H9 (cell line): ENCODE data around the gene ETV3L. TPM values are rescaled to one million over a fixed set of nuclear protein-coding genes. Genes with fewer than 3 reads are reported as not detected.

ENCODE experiments used
- DNase-seq: peaks from one replicate; pipeline ENCODE4 v3.0.0-alpha.2; 2017
- H2AFZ ChIP-seq: one replicate; pipeline ENCODE4 v1.6.1; 2013; ENCODE audit warnings: mild to moderate bottlenecking, low read length, control low read depth, moderate library complexity
- H2AK5ac ChIP-seq: 2 replicates; pipeline ENCODE4 v1.6.1; 2013; ENCODE audit warnings: low read length, control low read depth, mixed read lengths; ENCODE audit not compliant: insufficient read length
- H2BK120ac ChIP-seq: one replicate; pipeline ENCODE4 v1.6.1; 2013; ENCODE audit warnings: low read depth, mild to moderate bottlenecking, low read length, control low read depth, inconsistent platforms; ENCODE audit not compliant: poor library complexity, severe bottlenecking
- H2BK12ac ChIP-seq: 2 replicates; pipeline ENCODE4 v1.6.1; 2013; ENCODE audit warnings: low read length, control low read depth, mixed read lengths, low read depth; ENCODE audit not compliant: insufficient read length
- H2BK15ac ChIP-seq: 2 replicates; pipeline ENCODE4 v1.6.1; 2013; ENCODE audit warnings: low read depth, low read length, control low read depth
- H2BK20ac ChIP-seq: one replicate; pipeline ENCODE4 v1.6.1; 2013; ENCODE audit warnings: low read depth, mild to moderate bottlenecking, low read length, control low read depth, inconsistent platforms; ENCODE audit not compliant: poor library complexity, severe bottlenecking
- H2BK5ac ChIP-seq: 2 replicates; pipeline ENCODE4 v1.6.1; 2013; ENCODE audit warnings: low read length, control low read depth, mixed read lengths; ENCODE audit not compliant: insufficient read length
- H3K14ac ChIP-seq: 2 replicates; pipeline ENCODE4 v1.6.1; 2013; ENCODE audit warnings: low read length, control low read depth; ENCODE audit not compliant: insufficient read depth
- H3K18ac ChIP-seq: 2 replicates; pipeline ENCODE4 v1.6.1; 2013; ENCODE audit warnings: low read depth, mild to moderate bottlenecking, mixed read lengths, low read length, control low read depth; ENCODE audit not compliant: insufficient read length
- H3K23ac ChIP-seq: 2 replicates; pipeline ENCODE4 v1.6.1; 2013; ENCODE audit warnings: low read length, control low read depth, mixed read lengths, low read depth; ENCODE audit not compliant: insufficient read length
- H3K23me2 ChIP-seq: 2 replicates; pipeline ENCODE4 v1.6.1; 2013; ENCODE audit warnings: low read depth, mild to moderate bottlenecking, mixed read lengths, low read length, control low read depth; ENCODE audit not compliant: insufficient read length, poor library complexity, severe bottlenecking
- H3K27ac ChIP-seq: 2 replicates; pipeline ENCODE4 v1.5.1; 2013; ENCODE audit warnings: low read length, control low read depth, mixed read lengths, low read depth; ENCODE audit not compliant: insufficient read length
- H3K27me3 ChIP-seq: 2 replicates; pipeline ENCODE4 v1.6.1; 2013; ENCODE audit warnings: low read length, control low read depth, inconsistent platforms; ENCODE audit not compliant: insufficient read depth
- H3K4ac ChIP-seq: 2 replicates; pipeline ENCODE4 v1.6.1; 2013; ENCODE audit warnings: low read depth, mild to moderate bottlenecking, control low read depth, inconsistent platforms, low read length, moderate library complexity
- H3K4me1 ChIP-seq: 2 replicates; pipeline ENCODE4 v1.6.1; 2013; ENCODE audit warnings: low read length, control low read depth, inconsistent platforms; ENCODE audit not compliant: insufficient read depth
- H3K4me2 ChIP-seq: 2 replicates; pipeline ENCODE4 v1.6.1; 2013; ENCODE audit warnings: low read length, control low read depth, mixed read lengths; ENCODE audit not compliant: insufficient read length, insufficient read depth
- H3K56ac ChIP-seq: 2 replicates; pipeline ENCODE4 v1.6.1; 2013; ENCODE audit warnings: low read depth, mild to moderate bottlenecking, mixed read lengths, low read length, control low read depth; ENCODE audit not compliant: insufficient read length
- H3K79me1 ChIP-seq: 2 replicates; pipeline ENCODE4 v1.6.1; 2013; ENCODE audit warnings: low read depth, mild to moderate bottlenecking, moderate library complexity, low read length, control low read depth, inconsistent platforms; ENCODE audit not compliant: insufficient read depth, poor library complexity, severe bottlenecking
- H3K79me2 ChIP-seq: 2 replicates; pipeline ENCODE4 v1.6.1; 2013; ENCODE audit warnings: low read length, control low read depth, inconsistent platforms; ENCODE audit not compliant: insufficient read depth
- H3K9ac ChIP-seq: 2 replicates; pipeline ENCODE4 v1.6.1; 2013; ENCODE audit warnings: low read length, control low read depth, mixed read lengths; ENCODE audit not compliant: insufficient read length; ENCODE audit errors: extremely low read depth
- H3K9me3 ChIP-seq: one replicate; pipeline ENCODE4 v1.6.1; 2013; ENCODE audit warnings: low read depth, low read length, inconsistent platforms; ENCODE audit not compliant: control insufficient read depth
- H3T11ph ChIP-seq: one replicate; pipeline ENCODE4 v1.6.1; 2013; ENCODE audit warnings: mild to moderate bottlenecking, low read length, control low read depth, inconsistent platforms
- H4K20me1 ChIP-seq: one replicate; pipeline ENCODE4 v1.6.1; 2013; ENCODE audit not compliant: control insufficient read depth, insufficient read length, insufficient read depth
- H4K5ac ChIP-seq: 2 replicates; pipeline ENCODE4 v1.6.1; 2013; ENCODE audit warnings: low read depth, mild to moderate bottlenecking, mixed read lengths, low read length, control low read depth; ENCODE audit not compliant: insufficient read length
- H4K8ac ChIP-seq: replicated peaks from 2 replicates; pipeline ENCODE4 v1.6.1; 2013; ENCODE audit warnings: low read length, control low read depth, mixed read lengths, low read depth; ENCODE audit not compliant: insufficient read length
- H4K91ac ChIP-seq: 2 replicates; pipeline ENCODE4 v1.6.1; 2013; ENCODE audit warnings: low read depth, mild to moderate bottlenecking, moderate library complexity, mixed read lengths, low read length, control low read depth; ENCODE audit not compliant: insufficient read length
- H3K27ac Mint-ChIP-seq, 3 experiments: 2 replicates in 2 of 3; 3 replicates in 1 of 3; pipeline ENCODE4 v1.8.0; 2020 to 2021; ENCODE audit warnings: mixed read lengths in 3 of 3, mild to moderate bottlenecking in 1 of 3, moderate library complexity in 1 of 3
- H3K27me3 Mint-ChIP-seq: 2 replicates; pipeline ENCODE4 v1.8.0; 2021; ENCODE audit warnings: low read depth, mild to moderate bottlenecking, moderate library complexity, mixed read lengths
- H3K36me3 Mint-ChIP-seq, 3 experiments: 2 replicates in 2 of 3; 3 replicates in 1 of 3; pipeline ENCODE4 v1.8.0; 2020 to 2021; ENCODE audit warnings: low read depth in 3 of 3, mixed read lengths in 3 of 3; ENCODE audit not compliant: insufficient read depth in 1 of 3
- H3K4me1 Mint-ChIP-seq, 2 experiments: 2 replicates each; pipeline ENCODE4 v1.8.0; 2020; ENCODE audit warnings: mixed read lengths in 2 of 2
- H3K4me3 Mint-ChIP-seq, 2 experiments: 2 replicates in 1 of 2; 3 replicates in 1 of 2; pipeline ENCODE4 v1.8.0; 2020 to 2021; ENCODE audit warnings: mild to moderate bottlenecking in 2 of 2, mixed read lengths in 2 of 2, moderate library complexity in 1 of 2
- H3K9me3 Mint-ChIP-seq, 2 experiments: 2 replicates in 1 of 2; 3 replicates in 1 of 2; pipeline ENCODE4 v1.8.0; 2020; ENCODE audit warnings: mild to moderate bottlenecking in 2 of 2, mixed read lengths in 2 of 2, moderate library complexity in 1 of 2
- WGBS: extraction: QIAGEN DNeasy Blood & Tissue Kit; methylation state at CpG from one replicate; pipeline ENCODE4 v1.1.7; 2013; ENCODE audit warnings: missing lambda C conversion rate, low lambda C conversion rate, mixed read lengths; ENCODE audit not compliant: insufficient read length; ENCODE audit errors: extremely low coverage; 5-methylcytosine and 5-hydroxymethylcytosine counted together
- total RNA-seq: library from RNA; stranded (reverse); gene quantifications from 2 replicates; pipeline ENCODE4 v1.2.1, GENCODE V29; 2021
- TF ChIP-seq, protein P1 (sequence below): fragments of 200-600 bp; sonication (generic); conservative IDR thresholded peaks from 3 replicates; pipeline ENCODE4 v1.8.0; 2021; ENCODE audit warnings: antibody characterized with exemption, mild to moderate bottlenecking

The ETV3L gene
- total RNA-seq, 1 experiment from 2014 or later, result 0.96 TPM

DNA sequence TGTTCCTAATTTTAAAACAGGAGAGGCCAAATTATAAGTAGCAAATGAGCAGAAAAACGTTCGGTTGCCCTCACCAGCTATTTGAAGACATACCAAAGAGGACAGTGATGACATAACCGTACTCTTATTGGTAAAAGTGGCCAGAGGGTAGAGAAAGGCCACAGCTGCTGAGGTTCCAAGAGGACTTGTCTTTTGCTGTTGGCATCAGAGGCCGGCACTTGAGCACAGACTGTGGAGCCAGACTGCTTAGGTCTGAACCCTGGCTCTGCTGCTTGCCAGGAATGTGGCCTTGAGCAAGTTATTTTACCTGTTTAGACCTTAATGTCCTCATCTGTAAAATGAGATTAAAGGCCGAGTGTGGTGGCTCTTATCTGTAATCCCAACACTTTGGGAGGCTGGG lies 14.9 kb downstream of the ETV3L start:
- no peak for DNase-seq
- H2AK5ac ChIP-seq, result no peak overlapping the region
- no peaks in the 10 kb centered on the region for H3K27me3 ChIP-seq
- H3K14ac ChIP-seq, result no peak overlapping the region
- no peak overlapping the region for H3K27ac Mint-ChIP-seq
- TF ChIP-seq, protein P1, sequence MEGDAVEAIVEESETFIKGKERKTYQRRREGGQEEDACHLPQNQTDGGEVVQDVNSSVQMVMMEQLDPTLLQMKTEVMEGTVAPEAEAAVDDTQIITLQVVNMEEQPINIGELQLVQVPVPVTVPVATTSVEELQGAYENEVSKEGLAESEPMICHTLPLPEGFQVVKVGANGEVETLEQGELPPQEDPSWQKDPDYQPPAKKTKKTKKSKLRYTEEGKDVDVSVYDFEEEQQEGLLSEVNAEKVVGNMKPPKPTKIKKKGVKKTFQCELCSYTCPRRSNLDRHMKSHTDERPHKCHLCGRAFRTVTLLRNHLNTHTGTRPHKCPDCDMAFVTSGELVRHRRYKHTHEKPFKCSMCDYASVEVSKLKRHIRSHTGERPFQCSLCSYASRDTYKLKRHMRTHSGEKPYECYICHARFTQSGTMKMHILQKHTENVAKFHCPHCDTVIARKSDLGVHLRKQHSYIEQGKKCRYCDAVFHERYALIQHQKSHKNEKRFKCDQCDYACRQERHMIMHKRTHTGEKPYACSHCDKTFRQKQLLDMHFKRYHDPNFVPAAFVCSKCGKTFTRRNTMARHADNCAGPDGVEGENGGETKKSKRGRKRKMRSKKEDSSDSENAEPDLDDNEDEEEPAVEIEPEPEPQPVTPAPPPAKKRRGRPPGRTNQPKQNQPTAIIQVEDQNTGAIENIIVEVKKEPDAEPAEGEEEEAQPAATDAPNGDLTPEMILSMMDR, result no peak
- H4K5ac ChIP-seq, result no peak overlapping the region
- no peaks in the 10 kb centered on the region for H3K36me3 Mint-ChIP-seq
- H3K9ac ChIP-seq, result no peak overlapping the region
- H3K18ac ChIP-seq, result no peak overlapping the region
- H3K4me3 Mint-ChIP-seq, result no peak overlapping the region
- H3K4me2 ChIP-seq, result no peak overlapping the region
- WGBS, result no CpG with 5 or more reads among the region's 5 CpGs
- H4K8ac ChIP-seq, result no peak overlapping the region
- H2BK120ac ChIP-seq, result no peak overlapping the region
- H2BK20ac ChIP-seq, result no peak overlapping the region
- H4K91ac ChIP-seq, result no peak overlapping the region
- H3K79me2 ChIP-seq, result no peaks in the 10 kb centered on the region
- peaks cover 3% of the 10 kb centered on the region; the same call in 1 of the 2 replicates for H3K4me1 ChIP-seq
- H3K27me3 Mint-ChIP-seq, result peaks cover 3% of the 10 kb centered on the region
- H2AFZ ChIP-seq, result no peak overlapping the region
- H3T11ph ChIP-seq, result no peak overlapping the region
- no peak overlapping the region for H3K27ac ChIP-seq
- H3K56ac ChIP-seq, result no peak overlapping the region
- no peaks in the 10 kb centered on the region for H4K20me1 ChIP-seq
- no peak overlapping the region for H2BK12ac ChIP-seq
- no peak overlapping the region for H2BK15ac ChIP-seq
- H2BK5ac ChIP-seq, result no peak overlapping the region
- H3K4ac ChIP-seq, result no peak overlapping the region
- no peak overlapping the region for H3K23ac ChIP-seq
- H3K4me1 Mint-ChIP-seq, result peaks cover 14 to 22% of the 10 kb centered on the region in 2 experiments
- H3K9me3 ChIP-seq, result no peaks in the 10 kb centered on the region
- no peaks in the 10 kb centered on the region for H3K9me3 Mint-ChIP-seq
- H3K79me1 ChIP-seq, result no peaks in the 10 kb centered on the region
- no peaks in the 10 kb centered on the region for H3K23me2 ChIP-seq
